ENCODE results near the gene NAXE.
"Not testable (repeated sequence)": the region's sequence is repeated elsewhere in the genome, so short reads cannot be mapped to it uniquely, and the experiment has no call there.

The NAXE gene

GRCh38 chr1:156594190-156594589 lies 2.6 kb downstream of the NAXE start:
- no peak for DNase-seq

GRCh38 chr1:156595016-156595415 lies 3.4 kb downstream of the NAXE start:
- DNase-seq = no peak

- DNase-seq = no peak
Measured at GRCh38 chr1:156596426-156596825, 4.8 kb downstream of the NAXE start.

GRCh38 chr1:156598125-156598524 lies 6.5 kb downstream of the NAXE start:
- no peak for DNase-seq

GRCh38 chr1:156598731-156599432 lies 7.3 kb downstream of the NAXE start:
- no peak for DNase-seq

GRCh38 chr1:156599811-156600210 lies 8.2 kb downstream of the NAXE start:
- peak; percentile 48 for DNase-seq

GRCh38 chr1:156600733-156601121 lies 9.2 kb downstream of the NAXE start:
- DNase-seq = no peak

- peak; percentile 86 for DNase-seq
Measured at GRCh38 chr1:156601122-156601830, 9.7 kb downstream of the NAXE start, which contains the start of gene GPATCH4. TSS of gene GPATCH4 (minus strand) at chr1:156601479.

GRCh38 chr1:156601892-156602291 lies 10.3 kb downstream of the NAXE start:
- DNase-seq = no peak

- peak; percentile 33 for DNase-seq
Measured at GRCh38 chr1:156602557-156602993, 11.0 kb downstream of the NAXE start.

- DNase-seq = not testable (repeated sequence)
Measured at GRCh38 chr1:156607344-156607743, 15.8 kb downstream of the NAXE start.

- peak; percentile 81 for DNase-seq
Measured at GRCh38 chr1:156608036-156608674, 16.6 kb downstream of the NAXE start.

GRCh38 chr1:156608981-156609380 lies 17.4 kb downstream of the NAXE start:
- peak; percentile 67 for DNase-seq

GRCh38 chr1:156610072-156610471 lies 18.5 kb downstream of the NAXE start:
- DNase-seq = not testable (repeated sequence)

GRCh38 chr1:156612666-156613065 lies 21.1 kb downstream of the NAXE start:
- DNase-seq = no peak

GRCh38 chr1:156615946-156616345 lies 24.4 kb downstream of the NAXE start:
- no peak for DNase-seq

- DNase-seq = no peak
Measured at GRCh38 chr1:156616463-156616862, 24.9 kb downstream of the NAXE start.

- DNase-seq = peak; percentile 14
Measured at GRCh38 chr1:156618853-156619581, 27.4 kb downstream of the NAXE start, which contains the start of gene HAPLN2. TSS of gene HAPLN2 (plus strand) at chr1:156619415. CDS start at chr1:156623491, 4,076 bp downstream.

- no peak for DNase-seq
Measured at GRCh38 chr1:156619582-156619955, 28.0 kb downstream of the NAXE start.

GRCh38 chr1:156622581-156623297 lies 31.2 kb downstream of the NAXE start:
- no peak for DNase-seq

GRCh38 chr1:156623946-156624813 lies 32.6 kb downstream of the NAXE start:
- DNase-seq = peak; percentile 34
